ENCODE results near the gene ZNF562.
"Not testable (repeated sequence)": the region's sequence is repeated elsewhere in the genome, so short reads cannot be mapped to it uniquely, and the experiment has no call there.

Gene ZNF562

DNA sequence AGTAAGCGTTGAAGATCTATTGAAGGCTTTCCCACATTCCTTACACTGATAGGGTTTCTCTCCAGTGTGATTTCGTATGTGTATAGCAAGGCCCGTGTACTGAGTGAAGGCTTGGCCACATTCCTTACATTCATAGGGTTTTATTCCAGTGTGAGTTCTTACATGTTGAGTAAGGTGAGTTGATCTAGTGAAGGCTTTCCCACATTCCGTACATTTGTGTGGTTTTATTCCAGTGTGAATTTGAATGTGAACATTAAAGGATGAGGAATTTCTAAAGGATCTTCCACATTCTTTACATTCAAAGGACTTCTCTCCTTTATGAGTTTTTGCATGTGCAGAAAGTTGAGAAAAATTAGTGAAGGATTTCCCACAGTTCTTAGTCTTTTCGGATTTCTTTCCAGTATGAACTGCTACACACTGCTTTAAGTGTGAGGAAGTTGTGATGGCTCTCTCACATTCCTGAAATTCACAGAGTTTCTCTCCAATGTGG, 21.8 kb downstream of the ZNF562 start:
- WGBS (ENCODE audit: extremely low coverage, insufficient coverage, low lambda C conversion rate) = no CpG with 5 or more reads among the region's 5 CpGs
- H3K4me3 ChIP-seq (ENCODE audit: low read length) = not testable (repeated sequence)
- peaks cover 17% of the 10 kb centered on the region for H3K36me3 ChIP-seq (ENCODE audit: control insufficient read depth, insufficient read depth, low read length)

DNA sequence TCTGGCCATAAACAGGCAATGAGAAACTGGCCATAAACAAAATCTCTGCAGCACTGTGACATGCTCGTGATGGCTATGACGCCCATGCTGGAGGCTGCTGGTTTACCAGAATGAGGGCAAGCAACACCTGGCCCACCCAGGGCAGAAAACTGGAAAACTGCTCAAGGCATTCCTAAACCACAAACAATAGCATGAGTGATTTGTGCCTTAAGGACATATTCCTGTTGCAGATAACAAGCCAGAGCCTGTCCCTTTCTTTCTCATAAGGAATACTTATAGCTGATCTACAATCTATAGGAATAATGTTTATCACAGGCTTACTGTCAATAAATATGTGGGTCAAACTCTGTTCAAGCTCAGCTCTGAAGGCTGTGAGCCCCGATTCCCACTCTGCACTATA, 23.4 kb downstream of the ZNF562 start:
- WGBS (ENCODE audit: extremely low coverage, insufficient coverage, low lambda C conversion rate) = no CpG with 5 or more reads among the region's 3 CpGs
- not testable (repeated sequence) for H4K8ac ChIP-seq (ENCODE audit: low read depth, low read length); H2AK5ac ChIP-seq (ENCODE audit: low read length); H4K5ac ChIP-seq (ENCODE audit: low read length); H3K4ac ChIP-seq (ENCODE audit: low read depth, low read length); H3K4me3 ChIP-seq (ENCODE audit: low read length); H2BK120ac ChIP-seq (ENCODE audit: low read depth, low read length); H3K18ac ChIP-seq (ENCODE audit: low read length); H3K9ac ChIP-seq (ENCODE audit: low read length); H3K27ac ChIP-seq (ENCODE audit: low read depth, low read length); H3K79me1 ChIP-seq (ENCODE audit: low read length); H3K79me2 ChIP-seq (ENCODE audit: control insufficient read depth, insufficient read depth, low read length); H3K23ac ChIP-seq (ENCODE audit: low read length); H2BK5ac ChIP-seq (ENCODE audit: low read length); H2BK15ac ChIP-seq (replicated peaks; ENCODE audit: low read depth); H3K27me3 ChIP-seq (ENCODE audit: insufficient read depth, low read length, poor library complexity); H3K4me1 ChIP-seq (ENCODE audit: control insufficient read depth, low read depth, low read length); H3K4me2 ChIP-seq (ENCODE audit: low read length); H3K56ac ChIP-seq (ENCODE audit: low read length)
- H3K36me3 ChIP-seq (ENCODE audit: control insufficient read depth, insufficient read depth, low read length) = peaks cover 17% of the 10 kb centered on the region
- peak; percentile 19 for DNase-seq

More for the DNA sequence above, 21.8 kb downstream of the ZNF562 start:
- not testable (repeated sequence) for H3K4me1 ChIP-seq (ENCODE audit: control insufficient read depth, low read depth, low read length); H3K79me2 ChIP-seq (ENCODE audit: control insufficient read depth, insufficient read depth, low read length); H2BK15ac ChIP-seq (replicated peaks; ENCODE audit: low read depth); H3K23ac ChIP-seq (ENCODE audit: low read length); H3K79me1 ChIP-seq (ENCODE audit: low read length); H3K9ac ChIP-seq (ENCODE audit: low read length); H3K27me3 ChIP-seq (ENCODE audit: insufficient read depth, low read length, poor library complexity); H4K5ac ChIP-seq (ENCODE audit: low read length); H2AK5ac ChIP-seq (ENCODE audit: low read length); H3K18ac ChIP-seq (ENCODE audit: low read length); H3K56ac ChIP-seq (ENCODE audit: low read length); H2BK5ac ChIP-seq (ENCODE audit: low read length); H2BK120ac ChIP-seq (ENCODE audit: low read depth, low read length); H3K27ac ChIP-seq (ENCODE audit: low read depth, low read length); H3K4me2 ChIP-seq (ENCODE audit: low read length); H3K4ac ChIP-seq (ENCODE audit: low read depth, low read length); H4K8ac ChIP-seq (ENCODE audit: low read depth, low read length)
- peak; percentile 37 for DNase-seq

DNA sequence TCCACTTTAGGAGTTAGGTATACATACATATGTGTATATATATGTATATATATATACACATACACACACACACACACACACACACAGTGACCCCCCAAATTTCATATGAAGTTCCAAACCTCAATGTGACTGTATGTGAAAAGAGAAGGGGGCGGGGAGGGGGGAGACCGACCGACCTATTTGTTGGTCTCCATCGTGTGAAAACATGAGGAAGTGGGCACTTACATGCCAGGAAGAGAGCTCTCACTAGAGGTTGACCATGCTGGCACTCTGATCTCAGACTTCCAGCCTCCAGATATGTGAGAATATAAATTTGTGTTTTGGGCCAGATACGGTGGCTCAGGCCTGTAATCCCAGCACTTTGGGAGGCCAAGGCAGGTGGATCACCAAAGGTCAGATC, 24.6 kb downstream of the ZNF562 start:
- H3K56ac ChIP-seq (ENCODE audit: low read length) = no peak overlapping the region
- H3K4me1 ChIP-seq (ENCODE audit: control insufficient read depth, low read depth, low read length) = no peaks in the 10 kb centered on the region
- H3K79me2 ChIP-seq (ENCODE audit: control insufficient read depth, insufficient read depth, low read length) = peaks cover 7% of the 10 kb centered on the region
- H3K27ac ChIP-seq (ENCODE audit: low read depth, low read length) = no peak overlapping the region
- no peaks in the 10 kb centered on the region for H3K27me3 ChIP-seq (ENCODE audit: insufficient read depth, low read length, poor library complexity)
- no peak overlapping the region for H4K5ac ChIP-seq (ENCODE audit: low read length)
- H3K4me2 ChIP-seq (ENCODE audit: low read length) = no peak overlapping the region
- no peak overlapping the region for H2BK15ac ChIP-seq (replicated peaks; ENCODE audit: low read depth)
- H2BK5ac ChIP-seq (ENCODE audit: low read length) = no peak overlapping the region
- no peak overlapping the region for H3K23ac ChIP-seq (ENCODE audit: low read length)
- no peak overlapping the region for H4K8ac ChIP-seq (ENCODE audit: low read depth, low read length)
- no peak overlapping the region for H2AK5ac ChIP-seq (ENCODE audit: low read length)
- H2BK120ac ChIP-seq (ENCODE audit: low read depth, low read length) = no peak overlapping the region
- no peak for DNase-seq
- H3K79me1 ChIP-seq (ENCODE audit: low read length) = peaks cover 5% of the 10 kb centered on the region
- no peak overlapping the region for H3K4me3 ChIP-seq (ENCODE audit: low read length)
- no peak overlapping the region for H3K4ac ChIP-seq (ENCODE audit: low read depth, low read length)
- no peak overlapping the region for H3K18ac ChIP-seq (ENCODE audit: low read length)
- no peak overlapping the region for H3K9ac ChIP-seq (ENCODE audit: low read length)
- H3K36me3 ChIP-seq (ENCODE audit: control insufficient read depth, insufficient read depth, low read length) = peaks cover 14% of the 10 kb centered on the region
- WGBS (ENCODE audit: extremely low coverage, insufficient coverage, low lambda C conversion rate) = no CpG with 5 or more reads among the region's 5 CpGs

DNA sequence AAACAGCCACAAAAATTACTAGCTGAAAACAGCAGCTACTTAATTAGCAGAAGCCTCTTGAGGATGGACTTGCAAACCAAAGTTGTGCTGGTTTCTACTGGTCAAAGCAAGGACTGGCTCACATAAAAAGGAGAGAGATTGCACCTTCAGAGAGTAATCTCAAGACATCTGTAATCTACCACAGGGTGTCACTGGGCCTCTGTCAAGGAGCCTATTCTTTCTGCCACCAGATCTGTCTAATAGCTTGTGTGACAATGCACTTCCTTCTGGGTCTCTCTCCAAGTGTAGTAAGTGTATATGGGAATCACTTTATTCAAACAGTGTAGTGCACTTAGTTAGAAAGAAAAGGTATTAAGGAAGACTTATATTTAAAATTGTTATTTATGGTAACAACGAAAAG, 29.4 kb downstream of the ZNF562 start:
- Histone ChIP-seq H3K79me2 (ENCODE audit: control insufficient read depth, insufficient read depth, low read length) (peaks cover 5% of the 10 kb centered on the region), H3K4me2 (ENCODE audit: low read length) (no peak overlapping the region), H2BK15ac (replicated peaks; ENCODE audit: low read depth) (no peak overlapping the region), H3K9ac (ENCODE audit: low read length) (no peak overlapping the region), H2AK5ac (ENCODE audit: low read length) (no peak overlapping the region), H3K27me3 (ENCODE audit: insufficient read depth, low read length, poor library complexity) (no peaks in the 10 kb centered on the region), H2BK5ac (ENCODE audit: low read length) (no peak overlapping the region), H3K4me1 (ENCODE audit: control insufficient read depth, low read depth, low read length) (no peaks in the 10 kb centered on the region), H3K4ac (ENCODE audit: low read depth, low read length) (no peak overlapping the region), H4K8ac (ENCODE audit: low read depth, low read length) (no peak overlapping the region), H3K79me1 (ENCODE audit: low read length) (no peaks in the 10 kb centered on the region), H3K56ac (ENCODE audit: low read length) (no peak overlapping the region), H3K27ac (ENCODE audit: low read depth, low read length) (no peak overlapping the region), H4K5ac (ENCODE audit: low read length) (no peak overlapping the region), H3K18ac (ENCODE audit: low read length) (no peak overlapping the region), H3K36me3 (ENCODE audit: control insufficient read depth, insufficient read depth, low read length) (peaks cover 1% of the 10 kb centered on the region), H3K23ac (ENCODE audit: low read length) (no peak overlapping the region), H2BK120ac (ENCODE audit: low read depth, low read length) (no peak overlapping the region), H3K4me3 (ENCODE audit: low read length) (no peak overlapping the region)
- DNase-seq = peak; percentile 42
- no CpG with 5 or more reads among the region's 1 CpG for WGBS (ENCODE audit: extremely low coverage, insufficient coverage, low lambda C conversion rate)

DNA sequence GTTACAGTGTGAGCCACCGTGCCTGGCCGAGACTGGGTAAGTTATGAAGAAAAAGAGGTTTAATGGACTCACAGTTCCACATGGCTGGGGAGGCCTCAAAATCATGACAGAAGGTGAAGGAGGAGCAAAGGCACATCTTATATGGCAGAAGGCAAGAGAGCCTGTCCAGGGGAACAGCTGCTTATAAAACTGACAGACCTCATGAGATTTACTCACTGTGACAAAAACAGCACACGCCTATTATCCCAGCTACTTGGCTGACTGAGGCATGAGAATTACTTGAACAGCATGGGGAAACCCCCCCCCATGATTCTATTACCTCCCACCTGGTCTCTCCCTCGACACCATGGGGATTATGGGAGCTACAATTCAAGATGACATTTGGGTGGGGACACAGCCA, 30.4 kb downstream of the ZNF562 start:
- Histone ChIP-seq H3K4me3 (ENCODE audit: low read length) (no peak overlapping the region), H3K9ac (ENCODE audit: low read length) (no peak overlapping the region), H3K18ac (ENCODE audit: low read length) (no peak overlapping the region), H2BK5ac (ENCODE audit: low read length) (no peak overlapping the region), H3K56ac (ENCODE audit: low read length) (no peak overlapping the region), H3K27me3 (ENCODE audit: insufficient read depth, low read length, poor library complexity) (no peaks in the 10 kb centered on the region), H2BK120ac (ENCODE audit: low read depth, low read length) (no peak overlapping the region), H2BK15ac (replicated peaks; ENCODE audit: low read depth) (no peak overlapping the region), H3K79me1 (ENCODE audit: low read length) (no peaks in the 10 kb centered on the region), H4K8ac (ENCODE audit: low read depth, low read length) (no peak overlapping the region), H4K5ac (ENCODE audit: low read length) (no peak overlapping the region), H2AK5ac (ENCODE audit: low read length) (no peak overlapping the region), H3K23ac (ENCODE audit: low read length) (no peak overlapping the region), H3K36me3 (ENCODE audit: control insufficient read depth, insufficient read depth, low read length) (no peaks in the 10 kb centered on the region), H3K27ac (ENCODE audit: low read depth, low read length) (no peak overlapping the region), H3K4me1 (ENCODE audit: control insufficient read depth, low read depth, low read length) (no peaks in the 10 kb centered on the region), H3K4ac (ENCODE audit: low read depth, low read length) (no peak overlapping the region), H3K4me2 (ENCODE audit: low read length) (no peak overlapping the region), H3K79me2 (ENCODE audit: control insufficient read depth, insufficient read depth, low read length) (peaks cover 3% of the 10 kb centered on the region)
- no peak for DNase-seq
- no CpG with 5 or more reads among the region's 4 CpGs for WGBS (ENCODE audit: extremely low coverage, insufficient coverage, low lambda C conversion rate)

DNA sequence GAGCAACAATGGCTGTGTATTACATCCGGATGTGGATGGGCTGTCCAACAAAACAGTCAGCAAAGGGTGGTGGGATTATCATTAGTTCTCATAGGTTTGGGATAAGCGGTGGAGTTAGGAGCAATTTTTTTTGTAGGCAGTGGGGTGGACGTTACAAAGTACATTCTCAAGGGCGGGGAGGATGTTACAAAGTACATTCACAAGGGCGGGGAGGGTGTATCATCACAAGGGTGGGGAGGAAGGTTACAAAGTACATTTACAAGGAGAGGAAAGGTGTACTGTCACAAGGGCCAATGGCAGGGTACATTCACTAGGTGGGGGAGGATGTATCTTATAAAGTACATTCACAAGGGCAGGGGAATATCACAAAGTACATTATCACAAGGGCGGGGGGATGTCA, 33.1 kb downstream of the ZNF562 start:
- no peak overlapping the region for H3K56ac ChIP-seq (ENCODE audit: low read length)
- H3K79me2 ChIP-seq (ENCODE audit: control insufficient read depth, insufficient read depth, low read length) = no peaks in the 10 kb centered on the region
- H3K4me1 ChIP-seq (ENCODE audit: control insufficient read depth, low read depth, low read length) = no peaks in the 10 kb centered on the region
- DNase-seq = no peak
- WGBS (ENCODE audit: extremely low coverage, insufficient coverage, low lambda C conversion rate) = no CpG with 5 or more reads among the region's 6 CpGs
- H3K79me1 ChIP-seq (ENCODE audit: low read length) = no peaks in the 10 kb centered on the region
- no peak overlapping the region for H3K18ac ChIP-seq (ENCODE audit: low read length)
- no peak overlapping the region for H3K27ac ChIP-seq (ENCODE audit: low read depth, low read length)
- H4K8ac ChIP-seq (ENCODE audit: low read depth, low read length) = no peak overlapping the region
- no peak overlapping the region for H2BK5ac ChIP-seq (ENCODE audit: low read length)
- no peak overlapping the region for H3K4me2 ChIP-seq (ENCODE audit: low read length)
- H3K27me3 ChIP-seq (ENCODE audit: insufficient read depth, low read length, poor library complexity) = no peaks in the 10 kb centered on the region
- H2BK15ac ChIP-seq (replicated peaks; ENCODE audit: low read depth) = no peak overlapping the region
- H3K23ac ChIP-seq (ENCODE audit: low read length) = no peak overlapping the region
- no peak overlapping the region for H2BK120ac ChIP-seq (ENCODE audit: low read depth, low read length)
- no peak overlapping the region for H3K4ac ChIP-seq (ENCODE audit: low read depth, low read length)
- H4K5ac ChIP-seq (ENCODE audit: low read length) = no peak overlapping the region
- no peak overlapping the region for H3K9ac ChIP-seq (ENCODE audit: low read length)
- no peak overlapping the region for H2AK5ac ChIP-seq (ENCODE audit: low read length)
- no peaks in the 10 kb centered on the region for H3K36me3 ChIP-seq (ENCODE audit: control insufficient read depth, insufficient read depth, low read length)
- no peak overlapping the region for H3K4me3 ChIP-seq (ENCODE audit: low read length)

Measured in mesendoderm (in vitro differentiated cells).